SK-N-MC (cell line): Measurements from ENCODE around the gene CUX1.

ENCODE experiments used
- EZH2 ChIP-seq: fragments of 200-600 bp; sonication (generic); IDR thresholded peaks from one replicate; pipeline ENCODE4 v1.6.1; 2017; ENCODE audit warnings: antibody characterized with exemption
- FOXP2 ChIP-seq: optimal IDR thresholded peaks from 2 replicates; pipeline ENCODE3; 2011; ENCODE audit warnings: mild to moderate bottlenecking, moderate library complexity; ENCODE audit not compliant: insufficient read depth; ENCODE audit errors: extremely low read length, control extremely low read depth
- POLR2AphosphoS5 ChIP-seq: IDR thresholded peaks from 2 replicates; pipeline ENCODE4 v1.6.1; 2012; ENCODE audit warnings: mild to moderate bottlenecking, low read depth, low read length, borderline replicate concordance

GRCh38 chr7:102304668-102305067 is 487.2 kb downstream of the CUX1 start:
- TF ChIP-seq POLR2AphosphoS5 (no peak), EZH2 (no peak), FOXP2 (no peak)
